ENCODE measurements around the gene CACNG3. TPM values are rescaled to one million over a fixed set of nuclear protein-coding genes. Genes with fewer than 3 reads are reported as not detected.

The CACNG3 gene
- total RNA-seq, 1 donor from 2014 or later = not detected

DNA sequence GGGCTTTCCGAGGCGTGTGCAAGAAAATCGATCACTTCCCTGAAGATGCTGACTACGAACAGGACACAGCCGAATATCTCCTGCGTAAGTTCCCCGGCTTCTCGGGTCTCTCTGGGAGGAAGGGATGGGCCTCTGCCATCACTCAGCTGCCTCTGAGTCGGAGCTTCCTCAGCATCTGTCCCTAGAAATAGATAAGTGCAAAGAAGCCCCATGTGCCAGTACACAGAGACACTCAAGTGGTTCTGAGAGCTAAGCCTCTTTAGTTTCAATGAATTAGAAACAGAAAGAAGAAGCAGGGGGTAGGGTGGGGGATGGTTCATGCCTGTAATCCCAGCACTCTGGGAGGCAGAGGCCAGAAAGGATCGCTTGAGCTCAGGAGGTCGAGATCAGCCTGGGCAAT, 90.6 kb downstream of the CACNG3 start:
- DNase-seq (no peak), ATAC-seq (no peak)
- H3K27me3 ChIP-seq = no peaks in the 10 kb centered on the region
- H3K36me3 ChIP-seq = no peaks in the 10 kb centered on the region
- TF ChIP-seq, protein P1, sequence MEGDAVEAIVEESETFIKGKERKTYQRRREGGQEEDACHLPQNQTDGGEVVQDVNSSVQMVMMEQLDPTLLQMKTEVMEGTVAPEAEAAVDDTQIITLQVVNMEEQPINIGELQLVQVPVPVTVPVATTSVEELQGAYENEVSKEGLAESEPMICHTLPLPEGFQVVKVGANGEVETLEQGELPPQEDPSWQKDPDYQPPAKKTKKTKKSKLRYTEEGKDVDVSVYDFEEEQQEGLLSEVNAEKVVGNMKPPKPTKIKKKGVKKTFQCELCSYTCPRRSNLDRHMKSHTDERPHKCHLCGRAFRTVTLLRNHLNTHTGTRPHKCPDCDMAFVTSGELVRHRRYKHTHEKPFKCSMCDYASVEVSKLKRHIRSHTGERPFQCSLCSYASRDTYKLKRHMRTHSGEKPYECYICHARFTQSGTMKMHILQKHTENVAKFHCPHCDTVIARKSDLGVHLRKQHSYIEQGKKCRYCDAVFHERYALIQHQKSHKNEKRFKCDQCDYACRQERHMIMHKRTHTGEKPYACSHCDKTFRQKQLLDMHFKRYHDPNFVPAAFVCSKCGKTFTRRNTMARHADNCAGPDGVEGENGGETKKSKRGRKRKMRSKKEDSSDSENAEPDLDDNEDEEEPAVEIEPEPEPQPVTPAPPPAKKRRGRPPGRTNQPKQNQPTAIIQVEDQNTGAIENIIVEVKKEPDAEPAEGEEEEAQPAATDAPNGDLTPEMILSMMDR (IDR thresholded peaks at IDR 0.05) = no peak
- H3K27ac ChIP-seq = no peak overlapping the region
- H3K4me3 ChIP-seq = no peak overlapping the region
- intact Hi-C loops (cut with DNase I) = no loop called here
- no peaks in the 10 kb centered on the region for H3K9me3 ChIP-seq
- no peaks in the 10 kb centered on the region for H3K4me1 ChIP-seq

DNA sequence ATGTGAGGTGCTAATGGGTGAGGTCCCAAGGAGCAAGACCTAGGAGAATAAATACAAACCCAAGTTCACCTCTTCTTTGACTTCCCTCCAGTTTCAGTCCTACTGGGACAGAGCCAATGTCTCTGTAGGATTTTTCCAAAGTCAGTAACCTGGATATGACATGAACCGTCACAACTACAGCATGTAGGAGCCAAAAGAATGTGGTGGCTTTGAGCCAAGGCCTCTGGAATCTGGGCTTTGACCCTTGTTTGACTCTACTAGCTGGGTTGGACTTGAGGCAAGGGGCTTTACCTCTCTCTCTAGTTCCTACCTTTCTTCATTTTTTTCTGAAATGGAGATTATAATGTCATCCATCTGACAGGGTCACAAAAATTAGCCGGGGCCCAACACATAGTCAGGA, 91.4 kb downstream of the CACNG3 start:
- no peaks in the 10 kb centered on the region for H3K4me1 ChIP-seq
- H3K4me3 ChIP-seq = no peak overlapping the region
- H3K9me3 ChIP-seq = no peaks in the 10 kb centered on the region
- DNase-seq (no peak), ATAC-seq (no peak)
- H3K27me3 ChIP-seq = no peaks in the 10 kb centered on the region
- TF ChIP-seq, protein P1 (IDR thresholded peaks at IDR 0.05) = no peak
- H3K27ac ChIP-seq = no peak overlapping the region
- no peaks in the 10 kb centered on the region for H3K36me3 ChIP-seq
- intact Hi-C loops (cut with DNase I) = no loop called here

DNA sequence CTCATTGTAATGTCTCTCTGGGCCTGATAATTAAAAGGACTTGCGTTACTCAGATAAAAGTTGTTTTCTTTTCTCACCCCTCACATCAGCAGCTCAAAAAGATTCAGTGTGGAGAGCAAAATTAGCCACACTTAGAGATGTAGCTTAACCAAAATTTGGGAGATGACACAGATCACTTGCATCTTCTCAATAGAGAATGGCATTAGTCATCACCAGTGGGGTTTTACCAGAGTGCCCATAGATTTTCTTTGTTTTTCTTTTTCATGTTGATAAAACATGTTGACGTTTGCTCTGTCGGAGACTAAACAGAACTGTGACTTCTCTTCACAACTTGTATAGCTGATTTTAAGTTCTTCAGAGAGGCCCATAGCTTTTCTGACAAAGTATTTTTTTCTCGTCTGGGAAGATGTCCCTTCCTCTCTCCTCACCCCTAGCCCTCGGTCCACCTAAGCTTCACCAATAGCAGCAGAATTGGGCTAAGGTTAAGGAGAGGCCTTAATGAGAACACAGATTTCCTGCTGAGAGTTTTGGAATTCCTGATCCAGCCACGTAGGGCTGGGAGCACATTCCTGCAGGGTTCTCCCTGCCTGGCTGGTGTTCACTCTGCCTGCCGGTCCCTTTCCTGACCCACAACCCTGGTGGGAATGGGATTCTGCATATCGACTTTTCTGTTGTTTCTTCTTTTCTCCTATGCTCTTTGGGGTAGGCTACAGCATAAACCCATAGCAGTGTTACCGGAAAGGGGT, 92.6 kb downstream of the CACNG3 start:
- DNase-seq (no peak), ATAC-seq (no peak)
- intact Hi-C loops (cut with DNase I) = no loop called here
- no peak overlapping the region for H3K27ac ChIP-seq
- TF ChIP-seq, protein P1 (IDR thresholded peaks at IDR 0.05) = no peak
- H3K27me3 ChIP-seq = no peaks in the 10 kb centered on the region
- H3K36me3 ChIP-seq = no peaks in the 10 kb centered on the region
- no peaks in the 10 kb centered on the region for H3K4me1 ChIP-seq
- H3K4me3 ChIP-seq = no peak overlapping the region
- H3K9me3 ChIP-seq = no peaks in the 10 kb centered on the region

GRCh38 chr16:24349320-24349719, 93.2 kb downstream of the CACNG3 start:
- Histone ChIP-seq H3K4me1 (no peaks in the 10 kb centered on the region), H3K27me3 (no peaks in the 10 kb centered on the region), H3K9me3 (no peaks in the 10 kb centered on the region), H3K36me3 (no peaks in the 10 kb centered on the region), H3K27ac (no peak overlapping the region), H3K4me3 (no peak overlapping the region)
- intact Hi-C loops (cut with DNase I) = no loop called here
- ATAC-seq (no peak), DNase-seq (no peak)
- TF ChIP-seq, protein P1 (IDR thresholded peaks at IDR 0.05) = no peak

- intact Hi-C loops (cut with DNase I) = no loop called here
- Histone ChIP-seq H3K27me3 (no peaks in the 10 kb centered on the region), H3K4me3 (no peak overlapping the region), H3K9me3 (no peaks in the 10 kb centered on the region), H3K27ac (no peak overlapping the region), H3K4me1 (no peaks in the 10 kb centered on the region), H3K36me3 (no peaks in the 10 kb centered on the region)
- TF ChIP-seq, protein P1 (IDR thresholded peaks at IDR 0.05) = no peak
- DNase-seq (no peak), ATAC-seq (no peak)
These were observed 96.6 kb downstream of the CACNG3 start for GRCh38 chr16:24352746-24353145.

- H3K9me3 ChIP-seq = no peaks in the 10 kb centered on the region
- intact Hi-C loops (cut with DNase I) = no loop called here
- no peak overlapping the region for H3K4me3 ChIP-seq
- no peaks in the 10 kb centered on the region for H3K27me3 ChIP-seq
- TF ChIP-seq, protein P1 (IDR thresholded peaks at IDR 0.05) = no peak
- H3K36me3 ChIP-seq = no peaks in the 10 kb centered on the region
- ATAC-seq (no peak), DNase-seq (no peak)
- H3K4me1 ChIP-seq = no peaks in the 10 kb centered on the region
- H3K27ac ChIP-seq = no peak overlapping the region
These were observed 97.5 kb downstream of the CACNG3 start for GRCh38 chr16:24353622-24354021.
